ENCODE results near the gene DHRS7.
"Not testable (repeated sequence)": the region's sequence is repeated elsewhere in the genome, so short reads cannot be mapped to it uniquely, and the experiment has no call there.

The DHRS7 gene

GRCh38 chr14:60134702-60135101, 30.5 kb downstream of the DHRS7 start:
- no peak for FAIRE-seq
- no peak for DNase-seq (ENCODE audit: low spot score)

- DNase-seq (ENCODE audit: low spot score): no peak
- FAIRE-seq: no peak
Observed at GRCh38 chr14:60133487-60133886, 31.7 kb downstream of the DHRS7 start.

- FAIRE-seq (no peak), DNase-seq (ENCODE audit: low spot score) (no peak)
Observed at GRCh38 chr14:60125918-60126317, 39.3 kb downstream of the DHRS7 start.

GRCh38 chr14:60116181-60116580, 49.0 kb downstream of the DHRS7 start:
- DNase-seq (ENCODE audit: low spot score) (no peak), FAIRE-seq (peak; percentile 79)

GRCh38 chr14:60114881-60115280, 50.3 kb downstream of the DHRS7 start:
- FAIRE-seq: no peak
- DNase-seq (ENCODE audit: low spot score): no peak

- no peak for DNase-seq (ENCODE audit: low spot score)
- no peak for FAIRE-seq
Observed at GRCh38 chr14:60111732-60112131, 53.5 kb downstream of the DHRS7 start.

- DNase-seq (ENCODE audit: low spot score) (no peak), FAIRE-seq (no peak)
Observed at GRCh38 chr14:60107477-60107876, 57.7 kb downstream of the DHRS7 start.

GRCh38 chr14:60106339-60106738, 58.9 kb downstream of the DHRS7 start:
- no peak for FAIRE-seq
- DNase-seq (ENCODE audit: low spot score): no peak

- DNase-seq (ENCODE audit: low spot score) (no peak), FAIRE-seq (peak; percentile 13)
Observed at GRCh38 chr14:60102389-60102788, 62.8 kb downstream of the DHRS7 start.

GRCh38 chr14:60101786-60102185, 63.4 kb downstream of the DHRS7 start:
- FAIRE-seq: peak; percentile 92

GRCh38 chr14:60099855-60100254, 65.3 kb downstream of the DHRS7 start:
- FAIRE-seq; DNase-seq (ENCODE audit: low spot score): not testable (repeated sequence)

More at GRCh38 chr14:60101786-60102185, 63.4 kb downstream of the DHRS7 start:
- DNase-seq (ENCODE audit: low spot score): no peak

- DNase-seq (ENCODE audit: low spot score) (no peak), FAIRE-seq (peak; percentile 95)
Observed at GRCh38 chr14:60097974-60098373, 67.2 kb downstream of the DHRS7 start.

GRCh38 chr14:60095781-60096450, 69.3 kb downstream of the DHRS7 start:
- DNase-seq (ENCODE audit: low spot score) (no peak), FAIRE-seq (no peak)

- DNase-seq (ENCODE audit: low spot score) (no peak), FAIRE-seq (no peak)
Observed at GRCh38 chr14:60095231-60095630, 70.0 kb downstream of the DHRS7 start.

GRCh38 chr14:60094306-60094897, 70.8 kb downstream of the DHRS7 start:
- DNase-seq (ENCODE audit: low spot score): peak; percentile 84
- peak; percentile 96 for FAIRE-seq

All from urothelium cell line (cell line).